DMS153 treated with DMSO at 0.1 percent for 48 hours (cell line): ENCODE measurements around the gene C20orf204.

Experiments
- DNase-seq: peaks from one replicate; lab custom pipeline; 2025; ENCODE audit not compliant: unreplicated experiment; lab: John Stamatoyannopoulos, UW

The C20orf204 gene

GRCh38 chr20:64041040-64041780 lies 5.2 kb downstream of the C20orf204 start:
- DNase-seq = no peak

DNA sequence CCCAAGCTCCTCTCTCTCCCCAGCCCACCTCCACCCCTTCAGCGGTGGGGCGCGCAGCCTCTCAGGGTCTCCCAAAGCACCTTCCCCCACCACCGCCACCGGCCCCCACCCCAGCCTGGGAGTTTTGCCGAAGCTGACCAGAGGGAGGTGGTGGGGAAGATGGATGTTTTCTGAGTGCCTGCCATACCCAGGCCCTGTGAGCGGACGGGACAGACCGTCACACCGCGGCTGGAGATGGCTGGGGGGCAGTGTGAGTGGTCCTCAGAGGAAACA lies 5.7 kb downstream of the C20orf204 start:
- DNase-seq = no peak

- no peak for DNase-seq
These were observed 6.2 kb downstream of the C20orf204 start for GRCh38 chr20:64042054-64042781.

DNA sequence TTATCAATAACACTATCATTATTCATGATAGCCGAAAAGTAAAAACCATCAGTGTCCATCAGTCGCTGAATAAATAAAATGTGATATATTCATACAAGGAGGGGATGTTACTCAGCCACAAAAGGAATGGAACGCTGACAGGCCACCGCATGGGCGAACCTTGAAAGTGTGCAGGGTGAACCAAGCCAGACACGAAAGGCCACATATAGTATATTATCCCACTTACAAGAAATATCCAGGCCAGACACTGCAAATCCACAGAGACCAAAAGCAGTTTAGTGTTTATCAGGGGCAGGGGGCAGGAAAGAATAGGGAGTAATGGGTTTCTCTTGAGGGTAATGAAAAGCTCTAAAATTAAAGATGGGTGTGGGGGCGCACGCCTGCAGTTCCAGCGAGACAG lies 7.8 kb downstream of the C20orf204 start:
- no peak for DNase-seq

- no peak for DNase-seq
These were observed 8.7 kb downstream of the C20orf204 start for GRCh38 chr20:64044484-64045247.

DNA sequence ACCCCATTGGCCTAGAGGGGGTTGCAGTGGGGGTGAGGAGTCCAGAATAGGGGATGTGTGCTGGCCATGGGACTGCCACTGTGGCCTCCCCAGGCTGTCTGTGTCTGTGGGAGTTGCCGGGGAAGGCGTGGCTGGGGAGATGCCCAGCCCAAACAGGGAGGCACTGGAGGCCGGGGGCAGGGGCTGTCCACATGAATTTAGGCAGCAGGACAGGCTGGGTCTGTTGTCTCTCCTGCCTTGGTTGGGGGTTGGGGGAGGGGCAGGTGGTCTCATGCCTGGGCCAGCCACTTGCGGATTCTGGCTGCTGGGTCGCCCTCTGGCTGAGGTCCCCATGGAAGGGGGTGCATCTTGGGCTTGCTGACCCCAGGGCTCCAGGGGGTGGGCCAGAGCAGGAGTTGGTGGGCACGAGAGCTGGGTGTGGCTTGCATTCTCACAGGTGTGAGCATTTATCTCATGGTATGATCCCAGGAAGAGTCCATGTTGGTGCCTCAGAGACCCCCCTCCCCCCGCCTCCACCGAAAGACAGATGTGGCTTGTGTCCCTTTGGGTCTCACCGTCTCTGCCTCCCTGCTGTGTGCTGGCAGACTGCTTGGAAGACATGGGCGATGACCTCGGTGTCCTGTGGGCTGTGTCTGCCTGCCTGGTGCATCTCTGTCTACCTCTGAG lies 9.5 kb downstream of the C20orf204 start:
- no peak for DNase-seq

DNA sequence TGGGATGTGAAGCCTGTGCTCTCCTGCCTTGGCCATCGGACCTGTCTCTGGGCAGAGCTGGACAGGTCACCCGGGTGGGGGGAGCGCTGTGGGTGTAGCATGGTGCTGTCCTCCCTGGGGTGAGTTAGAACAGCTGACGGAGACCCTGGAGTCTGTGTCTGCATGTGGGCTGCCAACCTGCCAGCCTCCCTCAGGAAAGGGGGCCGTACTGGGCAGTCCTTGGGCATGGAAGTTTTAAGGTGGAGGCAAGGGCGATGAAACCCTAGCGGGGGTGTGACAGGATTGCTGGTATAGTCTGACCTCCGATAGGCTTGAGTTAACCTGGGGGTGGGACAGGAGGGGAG lies 11.0 kb downstream of the C20orf204 start:
- DNase-seq = no peak

DNA sequence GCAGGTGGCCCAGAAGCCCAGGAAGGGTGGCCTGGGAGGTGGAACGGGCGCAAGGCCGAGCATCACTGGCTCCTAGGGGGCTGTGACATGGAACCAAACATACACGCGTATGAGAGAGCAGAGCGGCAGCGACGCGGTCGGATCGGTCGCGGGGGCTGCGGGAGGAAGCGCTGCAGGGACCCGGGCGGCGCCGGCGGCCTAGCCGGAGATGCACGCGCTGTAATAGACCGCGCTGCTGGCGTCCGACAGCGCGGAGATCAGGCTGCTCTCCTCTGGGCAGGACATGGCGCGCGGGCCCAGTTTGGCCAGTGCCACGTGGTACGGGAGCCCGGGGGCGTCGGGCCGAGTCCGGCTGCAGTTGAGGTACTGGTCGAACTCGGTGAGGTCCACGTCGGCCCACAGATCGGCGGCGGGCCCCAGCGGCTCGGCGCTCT lies 12.0 kb downstream of the C20orf204 start:
- DNase-seq = no peak

DNA sequence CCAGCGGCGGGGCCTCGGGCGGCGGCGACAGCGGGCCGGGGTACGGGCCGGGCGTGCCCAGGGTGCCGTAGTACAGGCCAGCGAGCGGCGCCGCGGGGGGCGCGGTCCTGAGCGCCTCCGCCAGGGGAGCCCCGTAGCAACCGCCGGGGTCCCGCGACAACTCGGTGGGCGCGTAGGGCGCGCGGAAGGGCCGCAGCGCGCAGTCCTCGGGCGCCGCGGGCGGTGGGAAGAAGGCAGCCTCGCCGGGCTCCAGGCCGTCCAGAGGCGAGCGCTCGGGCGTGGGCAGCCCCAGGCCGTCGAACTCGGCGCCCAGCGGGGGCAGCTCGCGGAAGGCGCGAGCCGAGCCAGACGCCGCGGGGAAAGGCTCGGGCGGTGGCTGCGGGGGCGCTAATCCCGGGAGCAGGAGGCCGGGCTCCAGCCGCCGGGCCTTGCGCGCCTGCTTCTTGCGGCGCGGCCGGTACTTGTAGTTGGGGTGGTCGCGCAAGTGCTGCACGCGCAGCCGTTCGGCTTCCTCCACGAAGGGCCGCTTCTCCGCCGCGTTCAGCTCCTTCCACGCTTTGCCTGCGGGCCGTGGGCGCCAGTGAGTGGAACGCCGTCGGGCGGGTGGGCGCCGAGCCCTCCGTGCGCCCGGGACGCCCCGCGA lies 12.5 kb downstream of the C20orf204 start:
- DNase-seq = no peak

- DNase-seq = no peak
These were observed 13.3 kb downstream of the C20orf204 start, which contains the start of gene SOX18 for GRCh38 chr20:64049060-64049877. SOX18 (minus strand) TSS chr20:64049639; CDS start chr20:64049516, 123 bp downstream.

DNA sequence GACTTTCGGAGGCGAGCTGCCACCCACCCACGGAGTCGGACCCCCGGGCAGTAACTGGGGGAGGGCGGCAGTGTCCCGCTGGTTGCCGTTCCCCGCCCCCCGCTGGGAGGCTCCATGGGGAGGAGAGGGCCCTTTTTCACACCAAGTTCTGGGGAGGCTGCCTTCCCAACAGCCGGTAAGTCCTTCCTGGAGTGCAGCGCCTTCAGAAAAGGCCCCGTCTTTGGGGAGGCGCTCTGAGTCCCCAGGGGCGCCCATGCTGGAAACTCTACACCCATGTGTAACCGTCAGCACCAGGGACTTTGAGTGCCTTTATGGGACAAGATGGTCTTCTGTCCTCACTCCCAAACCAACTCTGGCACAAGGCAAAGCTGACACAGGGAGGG lies 13.9 kb downstream of the C20orf204 start:
- no peak for DNase-seq

- no peak for DNase-seq
These were observed 14.5 kb downstream of the C20orf204 start for GRCh38 chr20:64050261-64051032.

DNA sequence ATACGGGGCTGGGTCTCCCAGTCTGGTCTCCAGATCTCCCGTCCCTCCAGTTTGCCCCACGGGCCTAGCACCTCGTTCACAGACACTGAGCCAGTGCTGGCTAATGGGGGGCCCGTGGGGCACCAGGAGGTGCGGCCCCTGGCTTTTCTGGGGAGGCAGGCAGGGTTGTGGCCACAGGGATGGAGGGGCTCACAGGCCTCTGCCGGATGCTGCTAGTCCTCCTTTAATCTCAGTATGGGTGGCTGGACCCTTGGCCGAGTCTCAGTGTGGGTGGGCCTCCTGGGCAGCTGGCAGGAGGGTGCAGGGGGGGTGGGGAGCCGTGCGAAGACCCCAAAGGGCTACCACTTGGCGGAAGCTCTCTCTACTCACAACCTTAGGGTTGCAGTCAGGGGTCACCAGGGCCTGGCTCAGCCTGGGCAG lies 15.1 kb downstream of the C20orf204 start:
- DNase-seq = no peak

DNA sequence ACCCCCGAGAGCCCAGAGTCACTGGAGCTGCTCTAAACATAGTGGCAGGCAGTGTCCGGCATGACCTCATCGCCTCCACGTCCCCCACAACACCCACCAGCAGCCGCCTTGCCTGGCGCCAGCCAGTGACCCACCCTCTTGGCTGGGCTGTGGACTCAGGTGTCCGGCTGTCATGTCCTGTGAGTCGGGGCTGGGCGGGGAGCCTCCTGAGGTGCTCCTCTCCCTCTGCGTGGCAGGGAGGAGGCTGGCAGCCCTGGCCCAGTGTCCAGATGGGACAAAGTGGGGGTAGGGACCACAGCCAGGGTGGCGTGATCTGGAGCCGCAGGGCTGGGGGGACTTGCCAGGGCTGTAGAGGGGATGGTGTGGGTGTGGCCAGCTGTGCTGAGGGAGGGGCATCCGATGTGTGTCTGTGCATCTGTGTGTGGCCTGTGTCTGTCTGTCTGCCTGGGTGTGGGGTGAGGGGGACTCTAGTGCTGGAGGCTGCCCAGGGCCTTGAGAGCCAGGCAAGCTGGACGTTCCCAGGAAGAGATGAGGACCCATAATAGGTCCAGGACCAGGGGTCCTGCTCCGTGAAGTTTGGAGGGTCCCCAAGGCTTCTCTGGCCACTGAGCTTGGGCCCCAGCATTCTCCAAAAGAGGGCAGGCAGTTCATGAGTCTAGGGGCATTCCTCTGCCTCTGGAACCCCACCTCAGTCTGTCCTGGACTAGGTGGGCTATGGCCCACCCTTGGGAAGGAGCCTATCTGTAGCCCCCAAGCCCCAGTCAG lies 15.8 kb downstream of the C20orf204 start:
- no peak for DNase-seq

GRCh38 chr20:64052326-64052722 lies 16.3 kb downstream of the C20orf204 start:
- no peak for DNase-seq

DNA sequence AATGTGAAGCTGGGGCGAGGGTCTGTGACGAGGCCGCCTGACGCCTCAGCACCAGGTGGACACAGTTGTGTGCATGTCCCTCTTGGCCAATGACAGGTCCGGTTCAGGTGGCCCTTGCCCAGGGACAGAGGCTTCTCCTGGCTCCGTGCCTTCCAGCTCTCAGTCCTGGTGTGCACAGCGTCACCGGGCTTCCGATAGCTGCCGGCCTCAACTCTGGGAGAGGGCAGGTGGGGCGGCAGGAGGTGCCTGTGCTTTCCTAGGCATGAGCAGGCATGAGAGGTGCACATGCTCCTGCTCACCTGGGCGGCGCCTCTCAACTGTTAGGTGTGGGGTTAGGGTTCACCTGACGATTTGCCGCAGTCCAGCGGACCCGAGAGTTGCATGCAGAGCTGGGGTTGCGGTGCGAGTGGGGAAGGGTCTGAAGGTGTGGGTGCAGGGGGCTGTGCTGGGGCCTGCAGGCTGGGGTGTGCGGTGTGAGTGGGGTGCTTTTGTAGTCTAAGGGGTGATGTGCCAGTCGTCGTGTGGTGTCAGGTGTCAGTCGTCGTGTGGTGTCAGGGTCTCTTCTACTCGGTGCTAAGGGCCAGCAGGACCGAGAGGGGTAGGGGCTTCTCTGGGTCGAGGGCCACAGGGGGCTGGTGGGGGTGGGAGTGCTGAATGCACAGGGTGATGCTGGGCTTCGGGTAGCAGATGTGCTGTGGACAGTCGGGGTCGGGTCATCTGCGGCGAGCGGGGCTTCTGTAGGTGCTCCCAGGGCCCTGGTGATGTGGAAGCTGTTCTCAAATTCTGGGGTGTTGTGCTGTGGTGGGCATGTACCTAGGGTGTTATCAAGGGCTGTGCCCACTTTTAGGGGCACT lies 17.2 kb downstream of the C20orf204 start:
- no peak for DNase-seq

DNA sequence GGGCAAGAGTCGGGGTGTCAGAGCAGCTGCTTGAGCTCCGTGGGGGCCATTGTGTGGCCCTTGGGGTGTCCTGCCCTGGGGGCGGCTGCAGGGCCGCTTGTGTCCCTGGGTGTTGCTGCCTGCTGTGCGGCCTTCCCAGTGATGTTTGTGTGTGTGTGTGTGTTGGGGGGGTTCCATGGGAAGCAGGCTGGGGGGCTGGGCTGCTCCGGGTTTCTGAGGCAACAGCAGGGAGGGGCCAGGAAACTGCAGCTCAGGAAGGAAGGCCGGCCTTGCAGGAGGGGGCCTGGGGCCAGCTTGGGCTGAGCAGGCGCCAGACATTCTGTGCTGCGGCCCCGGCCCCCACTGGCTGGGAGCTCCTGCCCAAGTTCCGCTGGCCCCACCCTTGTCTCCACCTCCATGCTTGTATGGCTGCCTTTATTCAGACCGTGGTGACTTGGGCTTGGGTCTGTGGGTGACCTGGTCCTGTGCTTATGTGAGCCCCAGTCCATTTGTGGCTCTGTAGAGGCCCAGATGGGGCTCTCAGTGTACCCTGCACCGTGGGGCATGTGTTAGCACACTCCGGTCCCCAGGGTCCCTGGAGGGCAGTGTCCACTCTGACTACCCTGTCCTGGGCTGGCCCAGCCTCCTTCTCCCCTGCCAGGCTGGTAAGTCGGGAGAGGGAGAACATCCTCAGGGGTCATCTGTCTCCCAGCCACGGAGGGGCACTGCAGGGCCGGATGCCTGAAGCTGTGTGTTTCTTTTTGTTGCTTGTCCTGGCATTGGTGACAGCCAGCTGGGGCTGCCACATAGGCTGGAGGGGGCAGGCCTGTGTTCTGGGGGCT lies 18.1 kb downstream of the C20orf204 start:
- DNase-seq = no peak
